ENCODE measurements around the gene NDUFB2. TPM values are rescaled to one million over a fixed set of nuclear protein-coding genes. Genes with fewer than 3 reads are reported as not detected.
"Not testable (repeated sequence)": the region's sequence is repeated elsewhere in the genome, so short reads cannot be mapped to it uniquely, and the experiment has no call there.

The NDUFB2 gene
- total RNA-seq, 1 donor from 2014 or later: 99.5 TPM

- DNase-seq (ENCODE audit: low read depth): no peak
- no peak for TF ChIP-seq CTCF (IDR thresholded peaks at IDR 0.05; ENCODE audit: insufficient read depth, low read length, severe bottlenecking)
- Histone ChIP-seq H3K4me3 (ENCODE audit: low read depth, low read length) (peak overlapping the region; percentile 74), H3K36me3 (ENCODE audit: control insufficient read depth, insufficient read depth, low read length) (peaks cover 4% of the 10 kb centered on the region), H3K27me3 (ENCODE audit: control insufficient read depth, insufficient read depth, low read length) (no peaks in the 10 kb centered on the region)
- no peak for FAIRE-seq
Measured at GRCh38 chr7:140673774-140674155, 22.7 kb upstream of the NDUFB2 start.

- Histone ChIP-seq H3K27me3 (ENCODE audit: control insufficient read depth, insufficient read depth, low read length) (no peaks in the 10 kb centered on the region), H3K36me3 (ENCODE audit: control insufficient read depth, insufficient read depth, low read length) (peaks cover 6% of the 10 kb centered on the region), H3K4me3 (ENCODE audit: low read depth, low read length) (no peak overlapping the region)
- FAIRE-seq (no peak), DNase-seq (ENCODE audit: low read depth) (no peak)
- no peak for TF ChIP-seq CTCF (IDR thresholded peaks at IDR 0.05; ENCODE audit: insufficient read depth, low read length, severe bottlenecking)
Measured at GRCh38 chr7:140674356-140674800, 22.1 kb upstream of the NDUFB2 start.

GRCh38 chr7:140674899-140675701 is 21.4 kb upstream of the NDUFB2 start:
- FAIRE-seq (no peak), DNase-seq (ENCODE audit: low read depth) (no peak)
- peaks cover 7% of the 10 kb centered on the region for H3K36me3 ChIP-seq (ENCODE audit: control insufficient read depth, insufficient read depth, low read length)
- TF ChIP-seq CTCF (IDR thresholded peaks at IDR 0.05; ENCODE audit: insufficient read depth, low read length, severe bottlenecking): peak; percentile 29
- no peak overlapping the region for H3K4me3 ChIP-seq (ENCODE audit: low read depth, low read length)
- H3K27me3 ChIP-seq (ENCODE audit: control insufficient read depth, insufficient read depth, low read length): no peaks in the 10 kb centered on the region

GRCh38 chr7:140675726-140676125 is 20.8 kb upstream of the NDUFB2 start:
- no peaks in the 10 kb centered on the region for H3K27me3 ChIP-seq (ENCODE audit: control insufficient read depth, insufficient read depth, low read length)
- H3K36me3 ChIP-seq (ENCODE audit: control insufficient read depth, insufficient read depth, low read length): peaks cover 7% of the 10 kb centered on the region
- TF ChIP-seq CTCF (IDR thresholded peaks at IDR 0.05; ENCODE audit: insufficient read depth, low read length, severe bottlenecking): no peak
- DNase-seq (ENCODE audit: low read depth): no peak
- FAIRE-seq: no peak
- no peak overlapping the region for H3K4me3 ChIP-seq (ENCODE audit: low read depth, low read length)

- no peak for TF ChIP-seq CTCF (IDR thresholded peaks at IDR 0.05; ENCODE audit: insufficient read depth, low read length, severe bottlenecking)
- DNase-seq (ENCODE audit: low read depth) (no peak), FAIRE-seq (no peak)
- no peak overlapping the region for H3K4me3 ChIP-seq (ENCODE audit: low read depth, low read length)
- no peaks in the 10 kb centered on the region for H3K27me3 ChIP-seq (ENCODE audit: control insufficient read depth, insufficient read depth, low read length)
- H3K36me3 ChIP-seq (ENCODE audit: control insufficient read depth, insufficient read depth, low read length): peaks cover 8% of the 10 kb centered on the region
Measured at GRCh38 chr7:140676306-140676705, 20.2 kb upstream of the NDUFB2 start.

GRCh38 chr7:140676956-140677355 is 19.6 kb upstream of the NDUFB2 start:
- not testable (repeated sequence) for FAIRE-seq; DNase-seq (ENCODE audit: low read depth)

More at GRCh38 chr7:140676956-140677355, 19.6 kb upstream of the NDUFB2 start:
- H3K36me3 ChIP-seq (ENCODE audit: control insufficient read depth, insufficient read depth, low read length); H3K4me3 ChIP-seq (ENCODE audit: low read depth, low read length); H3K27me3 ChIP-seq (ENCODE audit: control insufficient read depth, insufficient read depth, low read length): not testable (repeated sequence)

All from bronchial epithelial cell (primary cell).